GM21360 (cell line): Measurements from ENCODE around the gene LRP1.

Experiments
- ATAC-seq: cut with Tn5 transposase; IDR thresholded peaks from one replicate; pipeline ENCODE4 v1.9.1; 2021; ENCODE audit warnings: mild to moderate bottlenecking, moderate library complexity; ENCODE audit not compliant: unreplicated experiment

Gene LRP1

GRCh38 chr12:57243521-57244311 is 115.4 kb downstream of the LRP1 start:
- ATAC-seq = no peak

- no peak for ATAC-seq
Measured at GRCh38 chr12:57244312-57244696, 116.0 kb downstream of the LRP1 start.

- ATAC-seq = no peak
Measured at GRCh38 chr12:57247041-57247440, 118.8 kb downstream of the LRP1 start.

GRCh38 chr12:57248934-57249742 is 120.9 kb downstream of the LRP1 start:
- no peak for ATAC-seq

DNA sequence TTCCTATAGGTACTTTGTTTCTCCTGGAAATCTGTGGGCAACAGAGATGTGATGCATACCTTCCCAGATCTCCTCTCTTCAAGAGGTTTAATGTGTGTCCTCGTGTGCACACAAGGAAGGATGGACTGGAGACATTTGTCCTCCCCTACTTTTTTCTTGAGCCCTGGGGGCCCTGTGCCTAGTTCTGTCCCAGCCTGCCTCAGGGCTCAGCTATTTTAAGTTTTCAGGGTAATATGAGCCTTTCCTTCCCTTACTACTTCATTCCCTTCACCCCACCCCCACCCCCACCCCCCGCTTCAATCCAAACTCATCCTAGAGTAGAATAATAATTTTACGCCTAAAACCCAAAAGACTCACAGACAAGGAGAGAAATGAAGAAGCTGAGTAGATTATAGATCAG is 122.3 kb downstream of the LRP1 start:
- ATAC-seq = no peak

- no peak for ATAC-seq
Measured at GRCh38 chr12:57250956-57251355, 122.7 kb downstream of the LRP1 start, which contains the start of gene STAC3. Gene STAC3 (minus strand): TSS chr12:57251187. CDS start chr12:57249636, 1,551 bp downstream.

- ATAC-seq = no peak
Measured at GRCh38 chr12:57254506-57255280, 126.4 kb downstream of the LRP1 start.

GRCh38 chr12:57255916-57256315 is 127.6 kb downstream of the LRP1 start:
- ATAC-seq = no peak

DNA sequence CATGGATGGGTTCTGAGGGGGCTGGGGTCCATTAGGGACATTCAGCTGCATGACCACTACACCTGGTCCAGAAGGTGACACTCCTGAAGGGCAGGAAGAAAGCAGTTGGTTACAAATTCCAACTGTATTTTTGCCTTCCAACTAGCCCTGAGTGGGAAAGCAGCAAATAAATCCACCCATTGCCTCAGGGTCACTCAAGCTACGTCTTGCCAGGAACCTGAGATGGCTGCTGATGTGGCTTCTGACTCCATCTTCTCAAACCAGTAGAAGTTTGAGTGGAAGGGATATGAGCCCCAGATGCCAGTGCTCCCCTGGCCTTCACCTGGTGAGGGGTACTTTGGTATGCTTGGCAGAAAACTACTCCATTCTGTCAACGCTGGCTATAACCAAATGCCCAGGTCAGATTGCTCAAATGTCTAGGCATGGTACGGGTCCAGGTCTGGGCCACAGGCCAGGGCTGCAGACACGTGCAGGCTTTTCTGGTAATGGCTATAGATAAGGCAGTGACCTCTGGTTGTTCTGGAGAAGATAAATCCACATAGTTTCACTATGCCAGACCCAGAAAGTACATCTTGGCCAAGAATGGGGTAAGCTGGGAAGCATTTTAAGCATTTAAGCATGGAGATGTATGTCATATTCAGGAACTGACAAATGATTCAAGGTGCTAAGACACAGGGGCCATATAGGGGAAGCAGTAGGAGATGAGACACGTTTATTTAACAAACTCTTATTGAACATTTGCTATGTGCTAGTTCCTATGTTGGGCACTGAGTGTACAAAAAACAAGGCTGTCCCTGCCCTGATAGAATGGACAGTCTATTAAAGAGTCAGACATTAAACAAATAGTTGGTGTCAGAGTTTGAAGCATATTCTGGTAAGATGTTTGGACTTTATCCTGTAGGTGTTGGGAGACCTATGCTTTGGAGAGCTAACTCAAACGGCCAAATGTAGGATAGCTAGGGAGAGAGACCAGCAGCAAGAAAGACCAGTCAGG is 131.0 kb downstream of the LRP1 start:
- ATAC-seq = no peak

DNA sequence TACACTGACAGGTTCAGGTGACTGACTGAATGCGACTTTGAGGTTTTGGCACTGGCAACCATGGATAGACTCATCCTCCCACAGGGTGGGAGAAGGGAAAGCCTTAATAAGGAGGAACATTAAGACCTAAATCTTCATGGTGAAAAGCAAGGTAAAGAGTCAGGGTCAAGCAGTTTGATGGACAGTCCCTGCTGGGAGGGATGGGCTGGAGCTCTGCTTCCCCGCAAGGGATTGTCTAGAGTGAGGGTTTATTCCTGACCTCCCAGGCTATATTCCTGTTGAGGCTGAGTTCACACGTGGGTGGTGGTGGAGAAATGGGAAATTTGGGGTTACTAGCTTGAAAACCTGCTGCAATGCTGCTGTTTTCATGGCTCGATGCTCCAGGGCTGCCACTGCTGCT is 132.1 kb downstream of the LRP1 start:
- no peak for ATAC-seq

DNA sequence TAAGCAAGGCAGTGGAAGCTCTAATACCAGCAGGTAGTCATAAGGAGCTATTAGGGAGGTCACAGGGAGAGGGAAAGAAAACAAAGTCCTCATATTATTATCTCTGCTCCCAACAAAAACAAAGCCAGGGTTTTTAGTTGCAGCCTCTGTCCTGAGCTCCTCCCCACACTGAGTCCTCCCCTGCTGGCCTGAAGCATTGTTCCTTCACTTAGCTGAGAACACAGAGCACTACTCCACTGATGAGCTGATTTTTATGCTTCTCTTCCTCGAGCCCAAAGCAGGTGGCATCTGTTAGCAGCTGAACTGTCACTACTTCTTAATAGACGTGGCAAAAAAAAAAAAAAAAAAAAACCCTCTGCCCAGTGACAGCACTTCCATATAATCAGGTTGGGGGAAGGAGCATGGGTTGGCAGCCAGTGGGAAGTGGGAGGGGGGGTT is 133.2 kb downstream of the LRP1 start:
- ATAC-seq = no peak

DNA sequence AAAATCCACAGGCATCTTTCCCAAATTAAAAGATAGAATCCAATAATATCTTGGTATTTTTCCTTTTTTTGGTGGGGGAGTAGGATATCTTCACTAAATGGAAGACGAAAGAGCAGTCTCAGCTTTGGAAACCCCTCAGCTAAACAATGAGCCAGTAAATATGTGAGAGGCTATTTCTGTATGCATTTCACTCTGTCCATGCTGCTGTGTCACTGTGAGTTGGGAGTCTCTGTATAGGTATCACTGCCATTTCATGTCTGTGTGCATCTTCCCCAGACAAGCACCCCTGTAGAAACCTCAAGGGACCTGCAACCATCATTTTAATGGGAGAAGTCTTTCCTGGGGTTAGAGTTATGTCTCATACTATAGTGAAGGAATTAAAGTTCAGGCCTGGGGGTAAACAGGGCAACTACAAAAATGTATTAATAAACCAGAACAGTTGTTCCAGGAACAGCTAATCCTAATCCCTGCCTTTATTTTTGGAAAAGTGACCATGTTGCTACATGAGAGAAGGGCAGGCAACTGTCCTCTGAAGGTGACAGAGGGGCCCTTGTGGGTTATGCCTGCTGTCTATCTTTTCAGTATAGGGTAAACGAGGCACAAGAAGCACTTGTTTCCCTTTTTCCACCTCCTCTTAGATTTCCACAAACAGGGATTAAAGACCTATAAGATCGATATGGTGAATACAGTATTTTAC is 134.0 kb downstream of the LRP1 start:
- no peak for ATAC-seq
